Panc1 (cell line): ENCODE data around the gene CLPTM1. TPM values are rescaled to one million over a fixed set of nuclear protein-coding genes. Genes with fewer than 3 reads are reported as not detected.

ENCODE experiments used
- ATAC-seq: fragments of 200-7000 bp; cut with Tn5 transposase; 2 replicates; pipeline ENCODE4 v1.9.1; 2020; ENCODE audit warnings: mild to moderate bottlenecking, moderate library complexity
- BruUV-seq: library from RNA; stranded (reverse); fragments of 400-500 nt; replicated peaks from 2 replicates; lab custom pipeline; 2021; lab: Mats Ljungman, UMichigan
- CTCF ChIA-PET: fragments of 300-600 bp; sonication (Branson Sonifier 250); formaldehyde crosslinking; loops from one replicate; lab custom pipeline; 2022; ENCODE audit warnings: antibody characterized with exemption; lab: Charles Lee
- POLR2A ChIA-PET: fragments of 300-600 bp; sonication (Branson Sonifier 250); formaldehyde crosslinking; loops from one replicate; lab custom pipeline; 2022; ENCODE audit warnings: antibody characterized with exemption; lab: Charles Lee
- DNase-seq: peaks from one replicate; pipeline ENCODE4 v3.0.0-alpha.2; 2010; ENCODE audit warnings: low read depth, low spot score
- H3K27ac ChIP-seq: 2 replicates; pipeline ENCODE4 v1.5.1; 2011; ENCODE audit warnings: mild to moderate bottlenecking, low read length, inconsistent platforms
- H3K27me3 ChIP-seq: fragments of 200-500 bp; sonication (Bioruptor generic); 2 replicates; pipeline ENCODE4 v1.6.0; 2014; ENCODE audit warnings: low read length, inconsistent platforms; ENCODE audit not compliant: control insufficient read depth, insufficient read depth
- H3K36me3 ChIP-seq: fragments of 200-500 bp; sonication (Bioruptor generic); 2 replicates; pipeline ENCODE4 v1.5.1; 2014; ENCODE audit warnings: inconsistent platforms, mild to moderate bottlenecking, low read length, moderate library complexity; ENCODE audit not compliant: control insufficient read depth, insufficient read depth
- H3K4me1 ChIP-seq: 2 replicates; pipeline ENCODE4 v1.5.1; 2011; ENCODE audit warnings: inconsistent platforms, mild to moderate bottlenecking, low read length, moderate library complexity; ENCODE audit not compliant: control insufficient read depth, insufficient read depth
- H3K4me3 ChIP-seq, 2 experiments: 2 replicates each; pipeline ENCODE4 v1.5.1; 2011 to 2012; ENCODE audit warnings: low read depth in 2 of 2, low read length in 2 of 2, mild to moderate bottlenecking in 2 of 2, inconsistent platforms in 1 of 2, moderate library complexity in 1 of 2
- H3K9me3 ChIP-seq: fragments of 200-500 bp; sonication (Bioruptor generic); 2 replicates; pipeline ENCODE4 v1.5.1; 2014; ENCODE audit warnings: low read depth, mild to moderate bottlenecking, inconsistent platforms, low read length, moderate library complexity; ENCODE audit not compliant: control insufficient read depth, insufficient read depth
- CTCF ChIP-seq: fragments of 450-650 bp; IDR thresholded peaks from 2 replicates; pipeline ENCODE4 v1.5.1; 2017; ENCODE audit warnings: mild to moderate bottlenecking
- POLR2AphosphoS5 ChIP-seq: IDR thresholded peaks from 2 replicates; pipeline ENCODE4 v1.6.1; 2012; ENCODE audit warnings: mild to moderate bottlenecking, low read depth, low read length, moderate library complexity
- REST ChIP-seq, 2 experiments: IDR thresholded peaks; 2 replicates each; pipeline ENCODE4 v1.6.1; 2011 to 2012; ENCODE audit warnings: low read depth in 2 of 2, control low read depth in 1 of 2, low read length in 1 of 2, mild to moderate bottlenecking in 1 of 2, moderate library complexity in 1 of 2; ENCODE audit not compliant: insufficient read depth in 1 of 2
- SIN3A ChIP-seq: IDR thresholded peaks from 2 replicates; pipeline ENCODE4 v1.6.1; 2012; ENCODE audit warnings: low read depth, mild to moderate bottlenecking, low read length, moderate library complexity, borderline replicate concordance; ENCODE audit not compliant: insufficient read depth
- TCF7L2 ChIP-seq: IDR thresholded peaks from 2 replicates; pipeline ENCODE4 v1.6.1; 2011; ENCODE audit warnings: mild to moderate bottlenecking, low read depth, low read length, inconsistent platforms
- in situ Hi-C: cut with HindIII; loops from 2 replicates; pipeline ENCODE4 v1.10.0; 2016; ENCODE audit warnings: low sequenced_read_pairs, low pct_unique_long_range_greater_than_20kb
- intact Hi-C: fragments of 100-400 bp; cut with micrococcal nuclease; formaldehyde crosslinking; loops from one replicate; pipeline ENCODE4 v1.10.0; 2022; ENCODE audit not compliant: unreplicated experiment
- total RNA-seq: library from RNA; stranded (reverse); gene quantifications from one replicate; pipeline ENCODE4 v1.2.1, GENCODE V29; 2021; ENCODE audit not compliant: unreplicated experiment

Gene CLPTM1
- total RNA-seq, 1 experiment from 2014 or later = 98.4 TPM

DNA sequence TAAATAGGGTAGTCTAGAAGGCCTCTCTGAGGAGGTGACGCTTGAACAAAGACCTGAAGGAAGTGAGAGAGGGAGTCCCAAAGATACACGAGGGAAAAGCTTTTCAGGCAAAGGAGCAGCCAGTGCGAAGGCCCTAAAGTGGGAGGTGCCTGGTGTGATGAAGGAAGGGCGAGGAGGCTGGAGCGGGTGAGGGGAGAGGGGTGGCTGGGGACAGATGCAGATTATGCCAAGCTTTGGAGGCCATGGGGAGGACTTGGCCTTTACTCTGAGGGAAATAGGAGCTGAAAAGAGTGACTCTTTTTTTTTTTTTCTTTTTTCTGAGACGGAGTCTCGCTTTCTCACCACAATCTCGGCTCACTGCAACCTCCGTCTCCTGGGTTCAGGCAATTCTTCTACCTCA, 2.9 kb downstream of the CLPTM1 start:
- H3K36me3 ChIP-seq = no peaks in the 10 kb centered on the region; the same call in 1 of the 2 replicates
- intact Hi-C loops = no loop called here
- peaks cover 4% of the 10 kb centered on the region; the same call in 1 of the 2 replicates for H3K4me1 ChIP-seq
- no peaks in the 10 kb centered on the region for H3K9me3 ChIP-seq
- in situ Hi-C loops = no loop called here
- H3K27ac ChIP-seq = no peak overlapping the region
- DNase-seq (no peak), ATAC-seq (no peak)
- no peak overlapping the region for H3K4me3 ChIP-seq
- no peak for TF ChIP-seq POLR2AphosphoS5
- no peak for TF ChIP-seq REST (IDR thresholded peaks at IDR 0.05; ENCODE audit: insufficient read depth in 1 of 2, low read depth in 2 of 2, low read length in 1 of 2)
- no peak for TF ChIP-seq SIN3A
- no peak for TF ChIP-seq CTCF
- TF ChIP-seq TCF7L2 = no peak
- BruUV-seq = no TSS peak
- ChIA-PET POLR2A (interaction anchor here (0.5 kb wide), 1 partner anchor 141 kb away, joined by 3 read pairs; no protein-coding TSS in a partner anchor), CTCF (no interaction called here)
- no peaks in the 10 kb centered on the region for H3K27me3 ChIP-seq

DNA sequence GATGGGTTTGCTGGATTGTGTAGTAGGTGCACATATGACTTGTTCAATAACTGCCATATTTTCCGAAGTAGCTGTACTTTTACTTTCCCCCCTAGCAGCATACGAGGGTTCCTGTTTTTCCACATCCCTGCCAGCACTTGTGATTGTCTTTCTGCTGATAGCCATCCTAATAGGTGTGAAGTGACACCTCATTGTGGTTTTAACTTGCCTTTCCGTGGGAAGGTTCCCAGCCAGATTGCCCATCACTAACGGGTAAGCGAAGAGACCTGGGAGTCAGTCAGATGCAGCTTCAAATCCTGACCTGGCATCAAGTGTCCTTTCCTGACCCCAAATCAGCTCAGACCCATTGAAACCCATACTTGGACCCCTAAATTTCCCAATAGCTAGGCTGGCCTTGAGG, 4.5 kb downstream of the CLPTM1 start:
- TF ChIP-seq POLR2AphosphoS5 (no peak), CTCF (no peak), REST (IDR thresholded peaks at IDR 0.05; ENCODE audit: insufficient read depth in 1 of 2, low read depth in 2 of 2, low read length in 1 of 2) (no peak)
- intact Hi-C loops (no loop called here), in situ Hi-C loops (no loop called here)
- Histone ChIP-seq H3K27me3 (no peaks in the 10 kb centered on the region), H3K27ac (no peak overlapping the region), H3K4me3 (no peak overlapping the region), H3K36me3 (peaks cover 2% of the 10 kb centered on the region), H3K4me1 (peaks cover 4% of the 10 kb centered on the region; the same call in 1 of the 2 replicates), H3K9me3 (no peaks in the 10 kb centered on the region)
- ChIA-PET CTCF (no interaction called here), POLR2A (no interaction called here)
- ATAC-seq = no peak
- no TSS peak for BruUV-seq
- no peak for DNase-seq
